Measurements from ENCODE around the gene RNF144A.

GRCh38 chr2:6957910-6958615, 40.9 kb downstream of the RNF144A start:
- TF ChIP-seq MAX (IDR thresholded peaks at IDR 0.05; ENCODE audit: low read depth, low read length) (no peak), CTCF (IDR thresholded peaks at IDR 0.05; ENCODE audit: low read depth, low read length) (no peak), POLR2A (IDR thresholded peaks at IDR 0.05; ENCODE audit: extremely low read depth, insufficient read length) (no peak), MYC (IDR thresholded peaks at IDR 0.05; ENCODE audit: low read depth, low read length) (no peak)

All from NB4 (cell line).